GM13976 (cell line): ENCODE measurements around the gene CIITA.

Experiments used
- DNase-seq: peaks from one replicate; pipeline ENCODE4 v3.0.0; 2012; ENCODE audit warnings: low spot score
- in situ Hi-C: fragments of 300-500 bp; cut with MboI; formaldehyde crosslinking; loops from one replicate; pipeline ENCODE4 v1.12.0; 2022; ENCODE audit warnings: low sequenced_read_pairs, mixed read lengths, inconsistent platforms; ENCODE audit not compliant: unreplicated experiment
- TF ChIP-seq, protein P1 (sequence below): IDR thresholded peaks from 2 replicates; pipeline ENCODE4 v1.5.1; 2012; ENCODE audit warnings: borderline replicate concordance, mild to moderate bottlenecking; ENCODE audit not compliant: insufficient read depth; ENCODE audit errors: extremely low read depth, missing control alignments, control extremely low read depth

The CIITA gene

DNA sequence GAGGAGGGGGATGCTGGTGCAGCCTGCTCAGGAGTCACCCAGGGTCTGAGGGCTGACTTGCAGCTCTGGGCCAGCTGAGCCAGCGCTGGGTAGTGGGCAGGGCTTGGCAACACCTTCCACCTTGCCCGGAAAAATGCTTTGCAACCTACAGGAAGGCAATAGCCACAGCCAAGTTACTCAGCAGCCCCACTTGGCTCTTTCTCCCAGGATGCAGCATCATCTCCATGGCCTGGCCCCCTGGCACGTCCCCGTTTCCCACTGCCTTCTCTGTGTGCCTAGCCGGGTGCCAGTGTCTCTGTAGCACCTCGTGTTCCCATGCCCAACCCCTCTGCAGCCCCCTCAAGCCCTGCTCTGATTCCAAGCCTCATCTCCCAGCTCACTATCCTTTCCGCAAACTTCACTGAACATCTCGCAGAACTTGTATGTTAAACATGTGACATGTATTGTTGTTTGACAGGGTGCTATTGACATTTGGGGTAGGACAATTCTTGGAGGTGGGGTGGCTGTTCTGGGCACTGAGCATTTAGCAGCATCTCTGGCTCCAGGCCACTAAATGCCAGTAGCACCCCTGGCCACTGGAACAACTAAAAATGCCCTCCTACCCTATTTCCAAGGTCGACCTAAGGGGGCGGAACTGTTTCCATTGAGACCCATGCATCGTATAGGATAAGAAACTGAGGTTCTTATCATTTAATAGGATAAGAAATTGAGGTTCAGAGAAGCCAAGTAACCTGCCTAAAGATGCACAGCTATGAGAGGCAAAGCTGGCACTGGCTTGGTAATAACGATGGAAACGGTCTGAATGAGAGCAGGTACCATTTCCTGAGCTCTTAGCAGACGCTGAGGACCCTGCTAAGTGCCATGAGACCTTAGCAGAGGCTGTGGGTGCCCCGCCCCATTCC lies 53.1 kb downstream of the CIITA start:
- in situ Hi-C loops: loop anchor here (10.0 kb wide), 1 partner anchor 405 kb away; no protein-coding TSS in a partner anchor
- no peak for DNase-seq
- TF ChIP-seq, protein P1, sequence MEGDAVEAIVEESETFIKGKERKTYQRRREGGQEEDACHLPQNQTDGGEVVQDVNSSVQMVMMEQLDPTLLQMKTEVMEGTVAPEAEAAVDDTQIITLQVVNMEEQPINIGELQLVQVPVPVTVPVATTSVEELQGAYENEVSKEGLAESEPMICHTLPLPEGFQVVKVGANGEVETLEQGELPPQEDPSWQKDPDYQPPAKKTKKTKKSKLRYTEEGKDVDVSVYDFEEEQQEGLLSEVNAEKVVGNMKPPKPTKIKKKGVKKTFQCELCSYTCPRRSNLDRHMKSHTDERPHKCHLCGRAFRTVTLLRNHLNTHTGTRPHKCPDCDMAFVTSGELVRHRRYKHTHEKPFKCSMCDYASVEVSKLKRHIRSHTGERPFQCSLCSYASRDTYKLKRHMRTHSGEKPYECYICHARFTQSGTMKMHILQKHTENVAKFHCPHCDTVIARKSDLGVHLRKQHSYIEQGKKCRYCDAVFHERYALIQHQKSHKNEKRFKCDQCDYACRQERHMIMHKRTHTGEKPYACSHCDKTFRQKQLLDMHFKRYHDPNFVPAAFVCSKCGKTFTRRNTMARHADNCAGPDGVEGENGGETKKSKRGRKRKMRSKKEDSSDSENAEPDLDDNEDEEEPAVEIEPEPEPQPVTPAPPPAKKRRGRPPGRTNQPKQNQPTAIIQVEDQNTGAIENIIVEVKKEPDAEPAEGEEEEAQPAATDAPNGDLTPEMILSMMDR: no peak

DNA sequence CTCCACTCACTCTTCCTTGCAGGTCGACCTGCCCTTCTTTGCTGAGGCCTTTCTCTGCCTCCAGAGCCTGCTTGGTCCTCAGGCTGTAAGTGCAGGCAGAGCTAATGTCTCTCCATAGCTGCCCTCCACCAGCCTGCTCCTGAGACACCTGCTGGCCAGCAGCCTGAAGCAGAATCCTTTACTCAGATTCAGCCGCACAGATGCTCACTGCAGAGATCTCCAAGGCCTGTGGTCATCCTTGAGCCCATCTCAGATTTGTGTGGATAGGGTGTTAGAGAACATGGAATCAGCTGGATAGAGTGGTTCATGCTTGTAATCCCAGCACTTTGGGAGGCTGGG lies 53.7 kb downstream of the CIITA start:
- TF ChIP-seq, protein P1: peak; percentile 4
- in situ Hi-C loops: loop anchor here (10.0 kb wide), 1 partner anchor 406 kb away; no protein-coding TSS in a partner anchor
- DNase-seq: no peak

DNA sequence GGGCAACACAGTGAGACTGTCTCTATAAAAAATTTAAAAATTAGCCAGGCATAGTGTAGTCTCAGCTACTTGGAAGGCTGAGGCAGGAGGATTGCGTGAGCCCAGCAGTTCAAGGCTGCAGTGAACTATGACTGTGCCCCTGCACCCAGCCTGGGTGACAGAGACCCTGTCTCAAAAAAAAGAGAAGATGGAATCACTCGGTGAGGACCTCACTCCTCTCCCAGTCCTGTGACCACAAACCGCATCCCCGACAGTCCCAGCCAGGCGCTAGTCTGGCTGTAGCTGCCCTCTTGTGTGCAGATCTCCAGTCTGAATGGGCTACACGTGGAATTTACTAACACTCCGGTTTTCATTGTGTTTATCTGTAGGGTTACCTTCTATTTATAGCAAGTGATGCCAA lies 54.1 kb downstream of the CIITA start:
- in situ Hi-C loops: loop anchor here (10.0 kb wide), 1 partner anchor 406 kb away; no protein-coding TSS in a partner anchor
- TF ChIP-seq, protein P1: no peak
- no peak for DNase-seq

DNA sequence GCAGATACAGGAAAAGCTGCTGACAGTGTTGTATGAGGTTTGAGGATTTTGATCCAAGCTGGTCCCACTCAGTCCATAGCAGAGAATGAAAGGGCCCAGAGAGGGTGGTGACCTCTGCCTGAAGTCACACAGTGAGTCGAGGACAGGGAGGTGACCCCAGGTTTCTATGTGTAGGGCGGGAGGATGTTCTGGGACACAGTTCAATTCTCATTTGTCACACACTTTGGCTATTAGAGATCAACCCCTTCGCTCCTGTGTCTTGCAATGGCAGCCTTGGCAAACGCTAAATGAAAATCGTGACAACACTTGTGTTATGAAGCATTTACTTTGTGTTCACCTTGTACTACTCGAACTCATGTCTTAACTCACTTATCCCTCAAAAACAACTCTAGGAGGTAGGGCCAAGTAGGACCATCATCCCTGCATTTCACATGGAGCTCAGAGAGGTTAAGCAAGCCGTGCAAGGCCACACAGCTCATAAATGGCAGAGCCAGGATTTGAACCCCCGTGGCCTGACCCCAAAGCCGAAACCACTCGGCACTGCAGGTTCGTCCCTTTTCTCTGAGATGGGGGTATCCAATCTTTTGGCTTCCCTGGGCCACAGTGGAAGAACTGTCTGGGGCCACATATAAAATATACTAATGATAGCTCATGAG lies 55.1 kb downstream of the CIITA start:
- DNase-seq: no peak
- in situ Hi-C loops: loop anchor here (10.0 kb wide), 1 partner anchor 407 kb away; no protein-coding TSS in a partner anchor
- TF ChIP-seq, protein P1: no peak

DNA sequence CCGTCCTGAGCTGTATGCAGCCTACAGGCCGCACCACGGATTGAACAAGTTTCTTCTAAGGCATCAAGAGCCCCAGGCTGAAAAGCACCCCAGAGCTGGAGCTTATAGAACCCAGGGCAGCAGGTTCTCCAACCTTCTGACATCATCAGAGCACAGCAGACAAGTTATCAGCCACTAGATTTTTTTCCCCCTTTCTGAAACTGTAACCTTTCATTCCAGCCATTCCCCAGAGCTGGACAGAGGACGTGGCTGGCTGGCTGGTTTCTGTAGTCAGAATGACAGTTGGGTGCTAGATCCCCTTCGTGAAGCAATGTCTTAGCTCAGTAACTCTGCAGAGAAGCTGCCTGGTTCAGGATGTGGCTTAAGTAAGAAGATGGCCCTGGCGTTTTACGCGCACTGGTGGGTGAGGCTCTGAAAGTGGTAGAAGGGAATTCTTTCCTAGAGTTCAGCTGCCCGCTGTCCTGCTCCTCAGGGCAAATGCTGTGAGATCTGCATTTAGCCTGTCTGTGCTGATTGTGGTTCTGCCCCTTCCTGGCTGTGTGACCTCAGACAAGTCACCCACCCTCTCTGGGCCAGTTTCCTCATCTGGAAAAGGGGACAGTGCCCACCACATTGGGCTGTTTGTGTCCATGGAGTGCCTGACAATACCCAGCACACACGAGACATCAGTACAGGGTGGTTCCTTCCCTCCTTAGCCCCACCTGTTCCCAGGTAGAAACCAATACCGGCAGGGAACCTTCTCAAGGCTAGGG lies 56.1 kb downstream of the CIITA start:
- TF ChIP-seq, protein P1: no peak
- in situ Hi-C loops: loop anchor here (10.0 kb wide), 1 partner anchor 408 kb away; no protein-coding TSS in a partner anchor
- DNase-seq: no peak

DNA sequence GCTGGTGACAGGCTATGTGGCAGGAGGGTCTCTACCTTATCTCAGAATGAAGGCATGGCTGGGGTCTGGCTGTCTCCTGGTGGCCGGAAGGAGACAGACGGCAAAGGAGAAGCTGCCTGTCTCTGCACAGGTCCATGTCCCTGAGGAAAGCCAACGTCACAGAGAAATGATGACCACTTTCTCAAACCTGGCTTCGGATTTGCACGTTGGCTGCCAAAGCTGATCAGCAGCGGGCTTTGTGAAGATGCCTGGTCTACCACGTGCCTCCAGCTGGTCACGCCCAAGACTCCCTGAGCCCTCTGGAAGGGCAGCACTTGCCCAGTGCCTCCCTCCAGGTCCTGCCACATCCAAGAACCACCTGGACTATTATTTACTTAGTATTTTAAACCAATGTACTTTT lies 56.9 kb downstream of the CIITA start:
- in situ Hi-C loops: loop anchor here (10.0 kb wide), 1 partner anchor 409 kb away; no protein-coding TSS in a partner anchor
- TF ChIP-seq, protein P1: no peak
- DNase-seq: no peak
